NCI-H2196 (cell line): ENCODE results near the gene CDKN2B-AS1.

Experiments used
- DNase-seq: peaks from one replicate; lab custom pipeline; 2025; ENCODE audit not compliant: unreplicated experiment; lab: John Stamatoyannopoulos, UW

CDKN2B-AS1 gene

DNA sequence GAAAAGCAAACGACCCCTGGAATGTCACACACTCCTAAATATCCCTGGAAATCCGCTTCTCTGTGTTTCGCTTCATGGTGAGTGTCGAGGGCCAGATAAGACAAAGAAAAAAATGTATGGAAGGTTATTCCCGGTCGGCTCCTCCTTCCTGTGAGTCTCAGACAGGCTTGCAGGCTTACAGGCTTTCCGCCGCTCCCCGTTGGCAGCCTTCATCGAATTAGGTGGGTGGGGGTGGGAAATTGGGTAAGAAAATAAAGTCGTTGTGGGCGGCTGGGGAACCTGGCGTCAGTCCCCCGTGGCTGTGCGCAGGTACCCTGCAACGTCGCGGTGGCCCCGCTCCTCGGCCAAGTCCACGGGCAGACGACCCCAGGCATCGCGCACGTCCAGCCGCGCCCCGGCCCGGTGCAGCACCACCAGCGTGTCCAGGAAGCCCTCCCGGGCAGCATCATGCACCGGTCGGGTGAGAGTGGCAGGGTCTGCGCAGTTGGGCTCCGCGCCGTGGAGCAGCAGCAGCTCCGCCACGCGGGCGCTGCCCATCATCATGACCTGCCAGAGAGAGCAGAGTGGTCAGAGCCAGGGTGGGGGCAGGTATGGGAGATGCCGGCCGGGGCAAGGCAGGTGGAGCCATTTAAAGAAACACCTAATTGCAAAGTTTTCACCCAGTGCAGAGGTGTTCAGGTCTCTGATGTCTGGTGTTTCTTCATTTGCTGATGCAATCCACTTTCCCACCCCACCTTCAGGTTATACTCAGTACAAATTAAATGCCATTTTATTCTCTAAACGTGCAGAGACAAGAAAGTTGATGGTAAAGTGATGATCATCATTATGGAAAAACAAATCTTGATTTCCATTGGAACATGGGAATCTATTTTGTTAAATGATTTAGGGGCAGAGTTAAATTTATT, 11.4 kb downstream of the CDKN2B-AS1 start:
- DNase-seq, result no peak

DNA sequence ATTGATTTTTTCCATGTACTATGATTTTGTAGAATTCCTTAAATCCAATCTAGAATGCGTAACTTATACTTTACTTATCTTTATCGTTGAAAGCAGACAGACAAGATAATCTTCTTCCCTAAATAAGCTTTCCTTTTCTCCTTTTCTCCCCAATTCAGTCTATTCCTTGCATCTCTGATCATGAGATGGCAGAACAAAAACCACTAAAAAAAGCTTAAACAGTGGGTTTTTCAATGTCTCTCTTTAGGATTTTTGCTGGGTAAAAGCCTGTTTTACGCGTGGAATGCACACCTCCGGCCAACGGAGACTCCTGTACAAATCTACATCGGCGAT, 13.8 kb downstream of the CDKN2B-AS1 start:
- DNase-seq, result no peak

GRCh38 chr9:22008717-22009505, 14.3 kb downstream of the CDKN2B-AS1 start, which contains the start of gene CDKN2B:
TSS of gene CDKN2B (minus strand) at chr9:22009305. CDS start at chr9:22008953, 352 bp downstream.
- peak; percentile 96 for DNase-seq

GRCh38 chr9:22009506-22009867, 14.9 kb downstream of the CDKN2B-AS1 start:
- DNase-seq, result no peak

DNA sequence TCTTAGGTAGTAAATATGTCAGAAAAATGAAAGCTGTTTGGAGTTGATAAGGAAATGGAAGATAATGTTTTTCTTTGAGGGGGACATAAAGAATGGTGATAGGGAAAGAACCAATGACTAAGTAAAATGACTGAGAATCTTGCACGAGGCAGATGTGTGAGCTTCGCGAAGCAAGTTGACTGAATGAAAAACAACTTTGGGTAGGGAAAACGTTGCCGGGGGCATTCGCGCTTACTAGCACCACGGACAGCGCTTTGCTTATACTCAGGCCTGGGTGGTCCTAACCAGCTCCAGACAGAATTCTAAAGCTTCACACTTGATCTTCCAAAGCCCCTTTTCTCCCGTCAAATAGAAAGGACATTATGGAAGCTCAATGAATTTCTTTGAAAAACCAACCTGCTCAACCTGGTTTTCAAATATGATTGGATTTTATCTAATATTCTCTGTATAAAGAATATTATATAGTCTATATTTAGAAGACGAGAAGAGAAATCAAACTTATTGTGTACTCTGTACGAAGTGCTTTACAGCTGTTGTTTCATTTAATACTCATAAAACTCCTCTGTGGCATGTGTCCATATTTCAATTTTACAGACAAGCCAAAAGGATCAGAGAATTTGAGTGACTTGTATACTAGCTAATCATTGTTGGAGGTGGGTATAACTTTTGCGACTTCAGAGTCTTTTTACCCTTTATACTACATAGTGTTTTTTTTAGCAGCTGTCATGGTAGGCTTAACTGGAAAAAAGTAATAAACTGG, 16.5 kb downstream of the CDKN2B-AS1 start:
- no peak for DNase-seq

GRCh38 chr9:22022396-22022795, 27.8 kb downstream of the CDKN2B-AS1 start:
- DNase-seq, result no peak

GRCh38 chr9:22026696-22027095, 32.1 kb downstream of the CDKN2B-AS1 start:
- no peak for DNase-seq

- DNase-seq, result no peak
These were observed 33.8 kb downstream of the CDKN2B-AS1 start for GRCh38 chr9:22028394-22028793.

GRCh38 chr9:22029231-22029630, 34.6 kb downstream of the CDKN2B-AS1 start:
- no peak for DNase-seq

DNA sequence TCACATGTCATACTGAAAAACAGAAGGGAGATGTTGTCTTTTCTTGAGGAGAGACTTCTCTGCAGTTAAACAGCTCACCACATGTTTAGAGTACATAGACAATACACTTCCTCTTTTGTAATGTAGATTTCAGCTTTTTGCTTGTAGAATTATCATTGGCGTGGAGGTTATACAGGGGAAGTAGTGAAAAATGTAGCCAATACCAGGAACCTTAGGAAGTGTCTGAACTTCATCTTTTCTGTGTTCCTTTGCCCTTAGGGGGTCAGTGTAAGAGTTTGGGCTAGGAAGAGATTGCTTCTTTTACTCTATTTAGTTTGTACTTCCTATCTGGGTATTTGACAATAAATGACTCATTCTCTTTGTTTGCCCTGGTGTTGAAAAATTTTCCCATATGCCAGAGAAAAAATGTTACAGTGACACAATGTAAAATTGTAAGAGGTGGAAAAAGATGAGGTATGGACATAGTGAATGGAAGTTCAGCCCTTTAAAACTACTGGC, 35.6 kb downstream of the CDKN2B-AS1 start:
- no peak for DNase-seq

- DNase-seq, result no peak
These were observed 37.2 kb downstream of the CDKN2B-AS1 start for GRCh38 chr9:22031655-22032411.

DNA sequence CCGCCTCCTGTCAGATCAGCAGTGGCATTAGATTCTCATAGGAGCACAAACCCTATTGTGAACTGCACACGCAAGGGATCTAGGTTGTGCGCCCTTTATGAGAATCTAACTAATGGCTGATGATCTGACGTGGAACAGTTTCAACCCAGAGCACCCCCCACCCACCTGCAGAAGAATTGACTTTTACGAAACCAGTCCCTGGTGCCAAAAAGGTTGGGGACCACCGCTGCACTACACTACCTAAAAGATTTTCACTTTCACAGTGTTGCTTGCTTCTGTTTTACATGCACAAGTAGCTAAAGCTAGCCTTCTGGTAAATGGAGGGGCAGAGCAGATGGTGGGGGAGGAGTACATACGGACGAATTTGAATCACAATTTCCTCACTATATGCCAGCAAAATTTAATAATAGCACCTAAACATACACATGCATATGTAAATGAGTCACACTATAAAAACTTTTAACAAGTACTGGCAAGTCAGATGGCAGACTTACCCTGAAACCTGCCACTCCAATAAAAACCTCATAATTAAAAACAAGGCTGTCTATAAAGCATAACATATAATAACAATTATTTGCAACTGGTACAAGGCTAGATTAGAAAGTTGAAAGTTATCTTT, 38.5 kb downstream of the CDKN2B-AS1 start:
- no peak for DNase-seq

- no peak for DNase-seq
These were observed 41.0 kb downstream of the CDKN2B-AS1 start for GRCh38 chr9:22035591-22036011.

GRCh38 chr9:22036866-22037626, 42.5 kb downstream of the CDKN2B-AS1 start:
- DNase-seq, result no peak

GRCh38 chr9:22037954-22038690, 43.5 kb downstream of the CDKN2B-AS1 start:
- peak; percentile 48 for DNase-seq

GRCh38 chr9:22039258-22039657, 44.7 kb downstream of the CDKN2B-AS1 start:
- no peak for DNase-seq

DNA sequence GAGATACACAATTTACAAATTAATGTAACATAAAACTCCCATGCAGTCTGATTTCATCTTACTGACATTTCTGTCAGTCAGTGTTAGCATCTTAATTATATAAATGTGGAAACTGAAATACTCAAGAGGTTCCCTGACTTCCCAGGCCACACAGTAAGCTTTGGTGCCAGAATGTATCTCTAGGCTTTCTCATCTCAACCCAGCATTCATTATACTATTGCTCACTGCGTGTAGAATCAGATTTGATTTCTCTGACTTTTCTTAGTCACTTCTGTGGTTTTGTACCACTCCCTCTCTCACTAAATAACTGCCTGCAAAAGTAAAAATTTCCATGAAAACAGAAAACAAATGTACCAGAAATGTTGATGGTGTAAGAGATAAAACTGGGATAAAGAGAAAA, 46.2 kb downstream of the CDKN2B-AS1 start:
- DNase-seq, result no peak

DNA sequence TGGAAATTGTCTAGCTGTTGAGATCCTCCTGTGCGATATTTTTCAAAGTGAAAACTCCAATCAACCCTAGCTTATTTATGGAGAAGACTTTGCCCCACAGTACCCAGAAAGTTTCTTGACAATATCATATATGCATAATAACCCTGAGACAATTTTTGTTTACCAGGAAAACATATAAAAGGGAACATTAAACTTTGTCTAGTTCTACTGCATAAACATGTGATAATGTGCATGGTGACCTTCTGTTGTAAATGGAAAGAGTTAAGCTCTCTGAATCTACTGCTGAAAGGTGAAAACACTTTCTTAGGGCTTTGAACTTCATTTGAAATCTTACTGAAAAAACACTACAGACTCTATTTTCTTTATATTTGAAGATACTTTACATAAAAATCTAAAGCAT, 46.8 kb downstream of the CDKN2B-AS1 start:
- no peak for DNase-seq

DNA sequence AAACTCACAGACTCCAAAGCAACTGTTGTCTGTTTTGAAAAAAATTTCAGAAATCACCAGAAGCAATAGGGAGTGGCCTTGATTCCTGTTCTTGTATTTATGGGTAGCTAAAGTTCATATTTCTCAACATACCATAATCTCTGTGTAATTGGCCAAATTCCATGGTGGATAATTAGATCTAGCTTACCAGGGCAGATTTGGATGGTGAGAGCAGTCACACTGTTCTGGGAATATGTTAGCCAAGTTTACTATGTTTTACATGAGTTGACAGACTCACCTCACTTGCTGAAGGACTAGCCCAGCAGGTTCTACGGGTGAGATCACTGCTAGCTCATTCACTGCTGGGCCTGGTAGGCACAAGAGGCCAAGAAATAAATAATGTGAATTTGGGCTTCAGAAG, 47.2 kb downstream of the CDKN2B-AS1 start:
- DNase-seq, result no peak
